ENCODE results near the gene ZNF14. TPM values are rescaled to one million over a fixed set of nuclear protein-coding genes. Genes with fewer than 3 reads are reported as not detected.
A peak's percentile ranks its signal among the peaks of the same experiment; 100 is the strongest.

The ZNF14 gene
- total and polyA plus RNA-seq, 10 of the 15 experiments (the other 5 are each of a cell fraction or from before 2014, with no cell fraction given), result 2.5 to 7.2 (median 4.6) TPM

- TF ChIP-seq E2F4 (IDR thresholded peaks at IDR 0.05; ENCODE audit: low read depth, low read length) (no peak), E4F1 (IDR thresholded peaks at IDR 0.05; ENCODE audit: borderline replicate concordance, partially characterized antibody) (peak; percentile 88), ZNF384 (IDR thresholded peaks at IDR 0.05; ENCODE audit: borderline replicate concordance, low read depth, low read length) (peak; percentile 81), POLR2AphosphoS2 (IDR thresholded peaks at IDR 0.05; ENCODE audit: low read depth, low read length) (peak; percentile 63; the same call in 1 of the 2 replicates), SRF (IDR thresholded peaks at IDR 0.05; ENCODE audit: low read depth in 2 of 2, low read length in 2 of 2) (0 out of 4 replicates have a peak, but pooled peaks of 1 of the 2 experiments have one; percentile 38), CBX5 (IDR thresholded peaks at IDR 0.05; ENCODE audit: low read depth) (no peak), POLR2A (IDR thresholded peaks at IDR 0.05; ENCODE audit: low read depth, low read length) (peak; percentile 88), CUX1 (IDR thresholded peaks at IDR 0.05; ENCODE audit: insufficient replicate concordance, low read depth, low read length) (no peak), ATF2 (IDR thresholded peaks at IDR 0.05; ENCODE audit: low read length) (no peak), HCFC1 (IDR thresholded peaks at IDR 0.05; ENCODE audit: low read length) (peak; percentile 87), BMI1 (IDR thresholded peaks at IDR 0.05; ENCODE audit: borderline replicate concordance) (peak; percentile 85; the same call in 1 of the 2 replicates), STAT1 (conservative IDR thresholded peaks at IDR 0.05) (peak; percentile 73; the same call in 1 of the 2 replicates), DPF2 (IDR thresholded peaks at IDR 0.05) (peak; percentile 86), LARP7 (IDR thresholded peaks at IDR 0.05) (peak; percentile 100), TCF3 (IDR thresholded peaks at IDR 0.05; ENCODE audit: borderline replicate concordance, insufficient read depth, low read depth, low read length) (0 out of 2 replicates have a peak, but pooled peaks have one; percentile 21), ZNF622 (IDR thresholded peaks at IDR 0.05) (no peak), USF2 (IDR thresholded peaks at IDR 0.05; ENCODE audit: borderline replicate concordance, low read depth, low read length) (no peak), CBX3 (IDR thresholded peaks at IDR 0.05; ENCODE audit: borderline replicate concordance, low read depth) (no peak)
Observed at GRCh38 chr19:19663256-19664120, 69.4 kb downstream of the ZNF14 start, which contains the start of gene ATP13A1 (continued).

All from GM12878 (cell line).